ENCODE measurements around the gene UGGT1. TPM values are rescaled to one million over a fixed set of nuclear protein-coding genes. Genes with fewer than 3 reads are reported as not detected.

The UGGT1 gene
- total and polyA plus RNA-seq, 9 of the 15 experiments (the other 6 are each of a cell fraction or from before 2014, with no cell fraction given), result 5.1 to 56.4 (median 37.9) TPM

- TF ChIP-seq E2F1 (CRISPR knock-in tag; IDR thresholded peaks at IDR 0.05) (no peak), TCF3 (CRISPR knock-in tag; IDR thresholded peaks at IDR 0.05) (peak; percentile 72), CBX3 (IDR thresholded peaks at IDR 0.05; ENCODE audit: borderline replicate concordance in 1 of 2, low read length in 2 of 2) (peak in 1 of 2 experiments; percentile 83; a peak in 1 of 3 replicates), POLR2AphosphoS5 (IDR thresholded peaks at IDR 0.05; ENCODE audit: control insufficient read depth, insufficient read depth, low read depth, low read length) (peak; percentile 80), ETV1 (tag; conservative IDR thresholded peaks at IDR 0.05; ENCODE audit: low read depth) (0 out of 2 replicates have a peak, but pooled peaks have one; percentile 28), ZNF398 (CRISPR knock-in tag; IDR thresholded peaks at IDR 0.05) (no peak), FOXM1 (IDR thresholded peaks at IDR 0.05; ENCODE audit: low read depth) (0 out of 2 replicates have a peak, but pooled peaks have one; percentile 16), FOXM1 (CRISPR knock-in tag; IDR thresholded peaks at IDR 0.05; ENCODE audit: low read depth) (no peak), HLTF (IDR thresholded peaks at IDR 0.05) (no peak), TRIM24 (IDR thresholded peaks at IDR 0.05) (peak; percentile 87 to 89), TAL1 (IDR thresholded peaks at IDR 0.05) (peak; percentile 77), SNAPC5 (CRISPR knock-in tag; IDR thresholded peaks at IDR 0.05) (no peak), ZNF561 (CRISPR knock-in tag; conservative IDR thresholded peaks at IDR 0.05) (no peak), JUN (IDR thresholded peaks at IDR 0.05; ENCODE audit: borderline replicate concordance, low read depth, low read length) (no peak), JUN (CRISPR knock-in tag; IDR thresholded peaks at IDR 0.05; ENCODE audit: borderline replicate concordance) (no peak), PBX2 (CRISPR knock-in tag; IDR thresholded peaks at IDR 0.05; ENCODE audit: low read depth) (no peak), PBX2 (tag; conservative IDR thresholded peaks at IDR 0.05; ENCODE audit: low read depth) (no peak), GATAD2B (IDR thresholded peaks at IDR 0.05; ENCODE audit: borderline replicate concordance) (no peak), STAT6 (CRISPR knock-in tag; IDR thresholded peaks at IDR 0.05) (no peak), EP300 (IDR thresholded peaks at IDR 0.05; ENCODE audit: low read length) (peak; percentile 33; the same call in 1 of the 2 replicates), CBX8 (IDR thresholded peaks at IDR 0.05; ENCODE audit: borderline replicate concordance, extremely low read depth, low read depth, low read length, poor library complexity, severe bottlenecking) (no peak)
Measured at GRCh38 chr2:128237081-128237534, 146.1 kb downstream of the UGGT1 start (continued).
